ENCODE results near the gene CYP21A2. TPM values are rescaled to one million over a fixed set of nuclear protein-coding genes. Genes with fewer than 3 reads are reported as not detected.

The CYP21A2 gene
- total RNA-seq, 1 experiment from 2014 or later = 0.33 TPM

- Histone ChIP-seq H3K9me3 (ENCODE audit: insufficient read depth, low read depth) (no peaks in the 10 kb centered on the region), H3K36me3 (ENCODE audit: low read depth) (no peaks in the 10 kb centered on the region), H4K20me1 (ENCODE audit: insufficient read depth) (no peaks in the 10 kb centered on the region), H3F3A (ENCODE audit: insufficient read depth, low read depth) (peaks cover 34% of the 10 kb centered on the region), H3K4me1 (replicated peaks; ENCODE audit: insufficient read depth) (peaks cover 67% of the 10 kb centered on the region), H3K4me2 (peak overlapping the region; percentile 43), H3K79me2 (ENCODE audit: low read depth) (no peaks in the 10 kb centered on the region), H3K27me3 (ENCODE audit: insufficient read depth, low read depth) (no peaks in the 10 kb centered on the region), H3K4me3 (no peak overlapping the region), H3K27ac (no peak overlapping the region), H3K9me2 (ENCODE audit: insufficient read depth) (no peaks in the 10 kb centered on the region), H2AFZ (no peak overlapping the region)
- peak; percentile 49 to 56 for DNase-seq
- TSS peak; percentile 28 for BruUV-seq (replicated peaks)
- CTCF ChIA-PET = no interaction called here
- intact Hi-C loops (cut with micrococcal nuclease; ENCODE audit: unreplicated experiment) = no loop called here
- no peak for TF ChIP-seq CTCF (conservative IDR thresholded peaks at IDR 0.05)
- no peak for TF ChIP-seq EZH2 (IDR thresholded peaks at IDR 0.05; ENCODE audit: low read depth)
- POLR2A ChIA-PET (ENCODE audit: unreplicated experiment) = no interaction called here
Observed at GRCh38 chr6:32085759-32086459, 47.7 kb downstream of the CYP21A2 start.

GRCh38 chr6:32086661-32087573 is 48.7 kb downstream of the CYP21A2 start:
- Histone ChIP-seq H3K9me2 (ENCODE audit: insufficient read depth) (no peaks in the 10 kb centered on the region), H3K27ac (no peak overlapping the region), H3K4me1 (replicated peaks; ENCODE audit: insufficient read depth) (peaks cover 57% of the 10 kb centered on the region), H3K4me2 (peak overlapping the region; percentile 43), H3K9me3 (ENCODE audit: insufficient read depth, low read depth) (no peaks in the 10 kb centered on the region), H3K4me3 (no peak overlapping the region), H2AFZ (no peak overlapping the region), H3K79me2 (ENCODE audit: low read depth) (no peaks in the 10 kb centered on the region), H4K20me1 (ENCODE audit: insufficient read depth) (no peaks in the 10 kb centered on the region), H3K36me3 (ENCODE audit: low read depth) (no peaks in the 10 kb centered on the region), H3K27me3 (ENCODE audit: insufficient read depth, low read depth) (no peaks in the 10 kb centered on the region), H3F3A (ENCODE audit: insufficient read depth, low read depth) (peaks cover 34% of the 10 kb centered on the region)
- POLR2A ChIA-PET (ENCODE audit: unreplicated experiment) = interaction anchor here (0.6 to 0.8 kb wide), 2 partner anchors 27 to 500 kb away, joined by 4 to 7 read pairs; no protein-coding TSS in a partner anchor
- no peak for TF ChIP-seq CTCF (conservative IDR thresholded peaks at IDR 0.05)
- no peak for TF ChIP-seq EZH2 (IDR thresholded peaks at IDR 0.05; ENCODE audit: low read depth)
- DNase-seq = peak; percentile 31 to 43
- intact Hi-C loops (cut with micrococcal nuclease; ENCODE audit: unreplicated experiment) = loop anchor here (1.0 kb wide), 1 partner anchor 27 kb away; no protein-coding TSS in a partner anchor
- CTCF ChIA-PET = no interaction called here
- BruUV-seq (replicated peaks) = no TSS peak

Data from PC-9 (cell line).